Loucy (cell line): ENCODE results near the gene ACVR1.

ENCODE experiments used
- H2AFZ ChIP-seq: fragments of 200-600 bp; sonication (generic); 2 replicates; pipeline ENCODE4 v1.6.0; 2016; ENCODE audit warnings: antibody characterized with exemption, mild to moderate bottlenecking, low read length, moderate library complexity
- H3F3A ChIP-seq: fragments of 200-600 bp; 2 replicates; pipeline ENCODE4 v1.6.0; 2016; ENCODE audit warnings: antibody characterized with exemption, low read depth, mild to moderate bottlenecking
- H3K27me3 ChIP-seq: fragments of 200-600 bp; sonication (generic); 2 replicates; pipeline ENCODE4 v1.6.1; 2014; ENCODE audit warnings: low read length, mild to moderate bottlenecking; ENCODE audit not compliant: insufficient read depth, poor library complexity, severe bottlenecking
- H3K36me3 ChIP-seq: fragments of 200-600 bp; sonication (generic); 2 replicates; pipeline ENCODE4 v1.6.1; 2016; ENCODE audit warnings: low read length; ENCODE audit not compliant: insufficient read depth
- H3K4me1 ChIP-seq: fragments of 200-600 bp; sonication (generic); 2 replicates; pipeline ENCODE4 v1.5.1; 2014; ENCODE audit warnings: low read length, mild to moderate bottlenecking; ENCODE audit not compliant: insufficient read depth, poor library complexity, severe bottlenecking
- H3K4me2 ChIP-seq: fragments of 200-600 bp; sonication (generic); 2 replicates; pipeline ENCODE4 v1.6.0; 2014; ENCODE audit warnings: antibody characterized with exemption, low read length, low read depth, mild to moderate bottlenecking; ENCODE audit not compliant: poor library complexity, severe bottlenecking
- H3K4me3 ChIP-seq: fragments of 200-600 bp; sonication (generic); 2 replicates; pipeline ENCODE4 v1.5.1; 2014; ENCODE audit warnings: low read length, mild to moderate bottlenecking, mixed read lengths; ENCODE audit not compliant: poor library complexity, severe bottlenecking
- H3K79me2 ChIP-seq: fragments of 200-600 bp; sonication (generic); 2 replicates; pipeline ENCODE4 v1.6.1; 2014; ENCODE audit warnings: low read length; ENCODE audit not compliant: insufficient read depth
- H3K9ac ChIP-seq: fragments of 200-600 bp; sonication (generic); 2 replicates; pipeline ENCODE4 v1.6.0; 2014; ENCODE audit warnings: mild to moderate bottlenecking, low read depth, low read length, moderate library complexity; ENCODE audit not compliant: poor library complexity, severe bottlenecking
- H3K9me2 ChIP-seq: fragments of 200-600 bp; sonication (generic); replicated peaks from 2 replicates; pipeline ENCODE4 v1.6.1; 2016; ENCODE audit warnings: low read depth, low read length, mixed read lengths
- H3K9me3 ChIP-seq: fragments of 200-600 bp; sonication (generic); 2 replicates; pipeline ENCODE4 v1.6.1; 2014; ENCODE audit warnings: mild to moderate bottlenecking, antibody characterized with exemption, low read length, low read depth; ENCODE audit not compliant: insufficient read depth
- H4K20me1 ChIP-seq: fragments of 200-600 bp; sonication (generic); 2 replicates; pipeline ENCODE4 v1.6.0; 2014; ENCODE audit warnings: antibody characterized with exemption, low read length, mild to moderate bottlenecking; ENCODE audit not compliant: insufficient read depth, poor library complexity, severe bottlenecking
- CTCF ChIP-seq: fragments of 200-600 bp; sonication (generic); conservative IDR thresholded peaks from 2 replicates; pipeline ENCODE4 v1.5.1; 2014; ENCODE audit warnings: mild to moderate bottlenecking, antibody characterized with exemption, low read length
- EZH2phosphoT487 ChIP-seq: fragments of 200-600 bp; IDR thresholded peaks from 2 replicates; pipeline ENCODE4 v1.6.1; 2018; ENCODE audit warnings: antibody characterized with exemption, mild to moderate bottlenecking, moderate library complexity, borderline replicate concordance

The ACVR1 gene

GRCh38 chr2:157821519-157822131 is 54.5 kb downstream of the ACVR1 start:
- H3K36me3 ChIP-seq = peaks cover 5% of the 10 kb centered on the region; the same call in 1 of the 2 replicates
- no peaks in the 10 kb centered on the region for H3K79me2 ChIP-seq
- no peaks in the 10 kb centered on the region for H4K20me1 ChIP-seq
- no peaks in the 10 kb centered on the region for H3F3A ChIP-seq
- no peak overlapping the region for H3K9ac ChIP-seq
- H3K9me3 ChIP-seq = no peaks in the 10 kb centered on the region
- no peaks in the 10 kb centered on the region for H3K4me1 ChIP-seq
- H3K27me3 ChIP-seq = no peaks in the 10 kb centered on the region
- H3K4me2 ChIP-seq = no peak overlapping the region
- H3K4me3 ChIP-seq = no peak overlapping the region
- TF ChIP-seq CTCF = no peak
- no peak for TF ChIP-seq EZH2phosphoT487
- H3K9me2 ChIP-seq = no peaks in the 10 kb centered on the region
- H2AFZ ChIP-seq = no peak overlapping the region

GRCh38 chr2:157820193-157820592 is 55.9 kb downstream of the ACVR1 start:
- TF ChIP-seq EZH2phosphoT487 = no peak
- no peak for TF ChIP-seq CTCF
- H4K20me1 ChIP-seq = no peaks in the 10 kb centered on the region
- no peaks in the 10 kb centered on the region for H3K4me1 ChIP-seq
- no peak overlapping the region for H3K4me3 ChIP-seq
- H3K36me3 ChIP-seq = peaks cover 5% of the 10 kb centered on the region; the same call in 1 of the 2 replicates
- H3F3A ChIP-seq = no peaks in the 10 kb centered on the region
- H3K79me2 ChIP-seq = no peaks in the 10 kb centered on the region
- no peak overlapping the region for H2AFZ ChIP-seq
- no peaks in the 10 kb centered on the region for H3K27me3 ChIP-seq
- no peak overlapping the region for H3K9ac ChIP-seq
- no peaks in the 10 kb centered on the region for H3K9me3 ChIP-seq
- no peaks in the 10 kb centered on the region for H3K9me2 ChIP-seq
- H3K4me2 ChIP-seq = no peak overlapping the region

GRCh38 chr2:157819761-157820160 is 56.4 kb downstream of the ACVR1 start:
- H3K36me3 ChIP-seq = peaks cover 5% of the 10 kb centered on the region; the same call in 1 of the 2 replicates

More at GRCh38 chr2:157819761-157820160, 56.4 kb downstream of the ACVR1 start:
- Histone ChIP-seq H3K4me2 (no peak overlapping the region), H3K27me3 (no peaks in the 10 kb centered on the region), H3K9me2 (no peaks in the 10 kb centered on the region), H3K4me1 (no peaks in the 10 kb centered on the region), H3F3A (no peaks in the 10 kb centered on the region), H4K20me1 (no peaks in the 10 kb centered on the region), H3K4me3 (no peak overlapping the region), H3K9me3 (no peaks in the 10 kb centered on the region), H2AFZ (no peak overlapping the region), H3K79me2 (no peaks in the 10 kb centered on the region), H3K9ac (no peak overlapping the region)
- TF ChIP-seq CTCF (no peak), EZH2phosphoT487 (no peak)
